HEK293 (cell line): ENCODE data around the gene DSE.

Source experiments
- CTCF ChIP-seq: fragments of 450-650 bp; formaldehyde crosslinking; IDR thresholded peaks from 2 replicates; pipeline ENCODE4 v1.5.1; 2016; ENCODE audit warnings: missing biosample characterization, missing genetic modification characterization
- FEZF1 ChIP-seq: fragments of 450-650 bp; formaldehyde crosslinking; IDR thresholded peaks from 2 replicates; pipeline ENCODE4 v1.5.1; 2016; ENCODE audit warnings: missing biosample characterization, missing genetic modification characterization
- HOXA7 ChIP-seq: sonication (generic); formaldehyde crosslinking; IDR thresholded peaks from 2 replicates; pipeline ENCODE4 v1.8.1; 2022; ENCODE audit warnings: missing genetic modification reagents, borderline replicate concordance
- REST ChIP-seq: fragments of 450-650 bp; formaldehyde crosslinking; IDR thresholded peaks from 2 replicates; pipeline ENCODE4 v1.5.1; 2016; ENCODE audit warnings: missing biosample characterization, missing genetic modification characterization
- ZFP3 ChIP-seq: fragments of 450-650 bp; formaldehyde crosslinking; IDR thresholded peaks from 2 replicates; pipeline ENCODE4 v1.5.1; 2016; ENCODE audit warnings: low read depth, missing biosample characterization, missing genetic modification characterization
- ZFP37 ChIP-seq: fragments of 450-650 bp; formaldehyde crosslinking; IDR thresholded peaks from 2 replicates; pipeline ENCODE4 v1.5.1; 2016; ENCODE audit warnings: missing biosample characterization, missing genetic modification characterization
- ZFP41 ChIP-seq: fragments of 450-650 bp; formaldehyde crosslinking; IDR thresholded peaks from 2 replicates; pipeline ENCODE4 v1.5.1; 2016; ENCODE audit warnings: missing biosample characterization, missing genetic modification characterization, borderline replicate concordance
- ZNF121 ChIP-seq: fragments of 450-650 bp; formaldehyde crosslinking; IDR thresholded peaks from 2 replicates; pipeline ENCODE4 v1.5.1; 2016; ENCODE audit warnings: missing biosample characterization, missing genetic modification characterization
- ZNF449 ChIP-seq: fragments of 450-650 bp; formaldehyde crosslinking; IDR thresholded peaks from 2 replicates; pipeline ENCODE4 v1.5.1; 2017; ENCODE audit warnings: missing biosample characterization, mild to moderate bottlenecking, missing genetic modification characterization, moderate library complexity
- ZNF501 ChIP-seq: fragments of 450-650 bp; formaldehyde crosslinking; IDR thresholded peaks from 2 replicates; pipeline ENCODE4 v1.5.1; 2016; ENCODE audit warnings: missing biosample characterization, missing genetic modification characterization
- ZNF510 ChIP-seq: fragments of 450-650 bp; formaldehyde crosslinking; IDR thresholded peaks from 2 replicates; pipeline ENCODE4 v1.5.1; 2018; ENCODE audit warnings: mild to moderate bottlenecking, missing genetic modification characterization, missing biosample characterization; ENCODE audit not compliant: insufficient replicate concordance
- ZNF596 ChIP-seq: fragments of 450-650 bp; IDR thresholded peaks from 2 replicates; pipeline ENCODE4 v1.5.0; 2018; ENCODE audit warnings: missing biosample characterization, mild to moderate bottlenecking, missing genetic modification characterization, moderate library complexity
- ZNF768 ChIP-seq: fragments of 450-650 bp; formaldehyde crosslinking; IDR thresholded peaks from 2 replicates; pipeline ENCODE4 v1.5.1; 2018; ENCODE audit warnings: missing biosample characterization, mild to moderate bottlenecking, missing genetic modification characterization
- ZNF830 ChIP-seq: fragments of 450-650 bp; IDR thresholded peaks from 2 replicates; pipeline ENCODE4 v1.5.0; 2018; ENCODE audit warnings: missing biosample characterization, missing genetic modification characterization, low read depth, mild to moderate bottlenecking, moderate library complexity

GRCh38 chr6:116430860-116431259 lies 60.1 kb downstream of the DSE start:
- TF ChIP-seq ZNF121 (no peak), ZFP41 (no peak), ZFP37 (tag by site-specific recombination) (no peak), CTCF (no peak), ZFP3 (no peak), ZNF768 (no peak), ZNF501 (tag by site-specific recombination) (no peak), ZNF596 (tag by site-specific recombination) (no peak), ZNF830 (tag by site-specific recombination) (no peak), REST (tag by site-specific recombination) (no peak), HOXA7 (no peak), ZNF510 (tag by site-specific recombination) (no peak), ZNF449 (no peak), FEZF1 (no peak)
